ENCODE results near the gene CMPK2. TPM values are rescaled to one million over a fixed set of nuclear protein-coding genes. Genes with fewer than 3 reads are reported as not detected.
A peak's percentile ranks its signal among the peaks of the same experiment; 100 is the strongest.

The CMPK2 gene
- total and polyA plus RNA-seq, 9 of the 15 experiments (the other 6 are each of a cell fraction or from before 2014, with no cell fraction given): 2.6 to 10.5 (median 5.0) TPM

DNA sequence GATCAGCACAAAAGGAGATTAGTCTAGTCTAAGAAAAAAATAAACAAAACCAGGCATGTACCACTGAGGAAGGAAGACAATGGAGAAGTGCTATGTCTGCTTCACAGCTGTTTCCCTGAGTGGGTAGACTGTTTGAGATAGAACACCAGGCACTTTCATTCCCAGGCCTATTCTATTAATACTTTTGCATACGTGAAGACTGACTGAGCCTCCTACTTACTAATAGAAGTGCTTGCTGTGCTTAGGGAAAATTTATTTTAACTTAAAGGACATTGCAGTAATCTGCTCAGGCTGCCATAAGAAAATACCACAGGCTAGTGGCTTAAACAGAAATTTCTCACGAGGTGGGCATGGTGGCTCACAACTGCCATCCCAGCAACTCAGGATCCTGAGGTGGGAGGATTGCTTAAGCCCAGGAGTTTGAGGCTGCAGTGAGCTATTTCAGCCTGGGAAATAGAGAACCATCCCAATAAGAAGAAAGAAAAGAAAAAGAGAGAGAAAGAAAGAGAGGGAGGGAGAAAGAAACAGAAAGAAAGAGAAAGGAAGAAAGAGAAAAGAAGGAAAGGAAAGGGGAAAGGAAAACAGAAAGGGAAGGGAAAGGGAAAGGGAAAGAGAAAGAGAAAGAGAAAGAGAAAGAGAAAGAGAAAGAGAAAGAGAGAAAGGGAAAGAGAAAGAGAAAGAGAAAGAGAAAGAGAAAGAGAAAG, 33.0 kb downstream of the CMPK2 start (continued):
- TF ChIP-seq, protein P1, sequence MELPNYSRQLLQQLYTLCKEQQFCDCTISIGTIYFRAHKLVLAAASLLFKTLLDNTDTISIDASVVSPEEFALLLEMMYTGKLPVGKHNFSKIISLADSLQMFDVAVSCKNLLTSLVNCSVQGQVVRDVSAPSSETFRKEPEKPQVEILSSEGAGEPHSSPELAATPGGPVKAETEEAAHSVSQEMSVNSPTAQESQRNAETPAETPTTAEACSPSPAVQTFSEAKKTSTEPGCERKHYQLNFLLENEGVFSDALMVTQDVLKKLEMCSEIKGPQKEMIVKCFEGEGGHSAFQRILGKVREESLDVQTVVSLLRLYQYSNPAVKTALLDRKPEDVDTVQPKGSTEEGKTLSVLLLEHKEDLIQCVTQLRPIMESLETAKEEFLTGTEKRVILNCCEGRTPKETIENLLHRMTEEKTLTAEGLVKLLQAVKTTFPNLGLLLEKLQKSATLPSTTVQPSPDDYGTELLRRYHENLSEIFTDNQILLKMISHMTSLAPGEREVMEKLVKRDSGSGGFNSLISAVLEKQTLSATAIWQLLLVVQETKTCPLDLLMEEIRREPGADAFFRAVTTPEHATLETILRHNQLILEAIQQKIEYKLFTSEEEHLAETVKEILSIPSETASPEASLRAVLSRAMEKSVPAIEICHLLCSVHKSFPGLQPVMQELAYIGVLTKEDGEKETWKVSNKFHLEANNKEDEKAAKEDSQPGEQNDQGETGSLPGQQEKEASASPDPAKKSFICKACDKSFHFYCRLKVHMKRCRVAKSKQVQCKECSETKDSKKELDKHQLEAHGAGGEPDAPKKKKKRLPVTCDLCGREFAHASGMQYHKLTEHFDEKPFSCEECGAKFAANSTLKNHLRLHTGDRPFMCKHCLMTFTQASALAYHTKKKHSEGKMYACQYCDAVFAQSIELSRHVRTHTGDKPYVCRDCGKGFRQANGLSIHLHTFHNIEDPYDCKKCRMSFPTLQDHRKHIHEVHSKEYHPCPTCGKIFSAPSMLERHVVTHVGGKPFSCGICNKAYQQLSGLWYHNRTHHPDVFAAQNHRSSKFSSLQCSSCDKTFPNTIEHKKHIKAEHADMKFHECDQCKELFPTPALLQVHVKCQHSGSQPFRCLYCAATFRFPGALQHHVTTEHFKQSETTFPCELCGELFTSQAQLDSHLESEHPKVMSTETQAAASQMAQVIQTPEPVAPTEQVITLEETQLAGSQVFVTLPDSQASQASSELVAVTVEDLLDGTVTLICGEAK (IDR thresholded peaks at IDR 0.05): peak; percentile 58; the same call in 1 of the 2 replicates
- TF ChIP-seq, protein P1 (CRISPR knock-in tag; IDR thresholded peaks at IDR 0.05): no peak
- TF ChIP-seq, protein P2, sequence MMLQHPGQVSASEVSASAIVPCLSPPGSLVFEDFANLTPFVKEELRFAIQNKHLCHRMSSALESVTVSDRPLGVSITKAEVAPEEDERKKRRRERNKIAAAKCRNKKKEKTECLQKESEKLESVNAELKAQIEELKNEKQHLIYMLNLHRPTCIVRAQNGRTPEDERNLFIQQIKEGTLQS (IDR thresholded peaks at IDR 0.05): no peak
- TF ChIP-seq, protein P2 (CRISPR knock-in tag; conservative IDR thresholded peaks at IDR 0.05): no peak
- no peak for TF ChIP-seq ATF7 (IDR thresholded peaks at IDR 0.05)
- peak; percentile 53; the same call in 1 of the 2 replicates for TF ChIP-seq NCOA1 (IDR thresholded peaks at IDR 0.05; ENCODE audit: low read depth)

Measured in K562 (cell line).